NCI-H2029 treated with DMSO at 0.1 percent for 48 hours (cell line): Measurements from ENCODE around the gene OR2T35.

Experiments used
- DNase-seq: peaks from one replicate; lab custom pipeline; 2025; lab: John Stamatoyannopoulos, UW

OR2T35 gene

DNA sequence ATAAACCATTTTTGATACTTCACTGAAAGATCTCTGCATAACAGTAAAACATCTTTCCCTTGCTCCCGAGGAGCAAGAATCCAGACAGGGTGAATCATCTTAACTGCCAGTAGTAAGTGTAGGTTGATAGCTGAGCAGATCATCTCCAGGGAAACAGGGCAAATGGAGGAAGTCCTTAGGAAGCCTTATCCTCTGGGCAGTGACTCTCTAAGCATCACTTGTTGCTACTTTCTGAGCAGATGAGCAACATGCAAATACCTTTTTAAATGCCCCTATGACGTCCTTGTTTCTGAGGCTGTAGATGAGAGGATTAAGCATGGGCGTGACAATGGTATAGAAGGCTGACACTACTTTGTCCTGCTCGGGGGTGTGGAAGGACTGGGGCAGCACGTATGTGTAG is 19.1 kb downstream of the OR2T35 start:
- no peak for DNase-seq

DNA sequence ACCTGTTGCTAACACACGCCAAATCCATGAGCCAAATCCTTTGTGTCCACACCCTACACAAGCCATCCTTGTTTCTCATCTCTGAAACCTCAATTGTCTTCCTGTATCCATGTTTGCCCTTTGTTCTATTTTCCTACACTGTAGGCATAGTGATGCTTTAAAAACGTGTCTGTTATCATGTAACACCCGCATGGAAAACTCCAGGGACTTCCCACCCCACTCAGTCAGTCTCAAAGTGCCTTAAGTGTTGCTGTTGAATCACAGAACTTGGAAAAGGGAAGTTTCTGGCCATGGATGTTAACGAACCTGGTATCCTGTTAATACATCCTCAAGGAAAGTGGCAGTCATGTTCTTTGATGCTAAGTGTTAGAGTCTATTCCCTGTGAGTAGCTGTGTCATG is 19.9 kb downstream of the OR2T35 start:
- no peak for DNase-seq

DNA sequence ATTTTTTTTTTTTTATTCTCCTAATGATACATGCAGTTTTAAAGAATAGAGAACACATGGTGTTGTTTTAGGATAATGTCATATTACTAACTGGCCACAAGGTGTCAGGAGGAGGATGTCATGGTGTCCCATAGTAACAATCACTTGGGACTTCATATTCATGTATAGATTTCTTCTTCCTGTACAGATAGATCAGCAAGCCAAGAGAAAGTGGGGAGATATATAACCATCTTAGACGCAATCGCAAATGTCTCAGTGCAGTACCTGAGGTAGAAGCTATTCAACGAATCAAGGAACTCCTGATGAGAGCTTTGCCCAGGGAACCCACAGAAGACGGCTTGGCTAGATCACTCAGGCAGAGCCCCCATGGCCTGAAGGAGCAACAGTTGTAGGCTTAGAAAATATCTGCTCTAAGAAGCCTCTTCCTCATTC is 22.5 kb downstream of the OR2T35 start:
- DNase-seq, result peak; percentile 39

DNA sequence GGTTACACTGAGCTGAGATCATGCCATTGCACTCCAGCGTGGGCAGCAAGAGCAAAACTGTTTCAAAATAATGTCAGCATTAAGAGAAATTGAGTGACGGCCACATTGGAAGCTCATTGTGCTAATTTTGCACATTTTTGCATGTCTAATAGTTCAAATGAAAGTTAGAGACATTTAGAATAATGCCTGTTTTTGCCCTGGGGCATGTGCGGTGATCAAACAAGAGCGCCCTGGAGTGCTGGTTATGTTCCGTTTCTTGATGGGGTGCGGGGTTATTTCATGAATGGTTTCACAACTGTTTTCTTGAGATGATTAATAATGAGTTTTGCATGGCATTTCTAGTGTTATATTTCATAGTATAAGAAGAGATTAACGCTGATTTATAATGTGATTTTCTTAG is 23.3 kb downstream of the OR2T35 start:
- no peak for DNase-seq

DNA sequence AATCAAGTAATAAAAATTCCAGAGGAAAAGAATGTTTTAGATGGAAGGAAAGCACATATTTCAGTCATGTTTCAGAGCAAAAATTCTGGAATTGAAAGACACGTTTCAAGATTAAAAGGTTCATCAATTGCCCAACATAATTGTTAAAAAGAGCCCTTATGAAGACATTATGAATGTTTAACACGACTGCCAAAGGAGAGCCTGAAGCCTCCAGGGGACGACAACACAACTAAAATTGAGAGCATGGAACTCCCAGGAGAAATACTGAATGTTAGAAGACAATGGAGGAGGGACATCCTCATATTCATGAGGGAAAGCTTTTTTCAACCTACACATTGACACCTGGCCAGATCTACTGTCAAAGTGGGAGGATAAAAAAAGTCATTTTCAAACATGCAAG is 26.2 kb downstream of the OR2T35 start:
- peak; percentile 1 for DNase-seq

DNA sequence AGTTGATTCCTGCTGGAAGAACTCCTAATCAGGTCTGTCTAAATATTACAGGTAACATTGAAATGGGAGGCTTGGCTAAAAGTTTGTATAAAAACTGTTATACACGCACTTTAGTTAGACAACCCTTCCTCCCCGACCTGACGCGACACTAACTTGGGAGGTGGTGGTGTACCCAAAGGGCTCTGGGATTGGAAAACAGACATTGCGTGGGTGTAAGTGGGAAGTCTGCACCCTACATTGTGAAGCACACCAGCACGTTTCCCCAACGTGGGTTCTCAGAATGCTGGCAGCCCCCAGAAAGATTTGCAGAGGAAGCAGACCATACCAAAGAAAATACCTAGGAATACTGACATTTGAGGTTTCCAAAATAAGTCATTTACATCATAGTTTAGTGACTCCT is 27.0 kb downstream of the OR2T35 start:
- no peak for DNase-seq

DNA sequence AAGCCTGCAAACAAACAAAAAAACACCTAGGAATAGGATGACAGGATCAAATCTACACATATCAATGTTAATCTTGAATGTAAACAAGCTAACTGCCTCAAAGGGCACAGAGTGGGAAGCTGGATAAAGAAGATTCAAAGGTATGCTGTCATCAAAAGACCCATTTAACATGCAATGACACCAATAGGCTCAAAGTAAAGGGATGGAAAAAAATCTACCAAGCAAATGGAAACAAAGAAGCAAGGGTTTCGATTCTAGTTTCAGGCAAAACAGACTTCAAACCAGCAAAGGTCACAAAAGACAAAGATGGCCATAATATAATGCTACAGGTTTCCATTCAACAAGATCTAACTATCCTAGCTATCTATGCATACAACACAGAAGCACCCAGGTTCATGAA is 31.3 kb downstream of the OR2T35 start:
- no peak for DNase-seq

DNA sequence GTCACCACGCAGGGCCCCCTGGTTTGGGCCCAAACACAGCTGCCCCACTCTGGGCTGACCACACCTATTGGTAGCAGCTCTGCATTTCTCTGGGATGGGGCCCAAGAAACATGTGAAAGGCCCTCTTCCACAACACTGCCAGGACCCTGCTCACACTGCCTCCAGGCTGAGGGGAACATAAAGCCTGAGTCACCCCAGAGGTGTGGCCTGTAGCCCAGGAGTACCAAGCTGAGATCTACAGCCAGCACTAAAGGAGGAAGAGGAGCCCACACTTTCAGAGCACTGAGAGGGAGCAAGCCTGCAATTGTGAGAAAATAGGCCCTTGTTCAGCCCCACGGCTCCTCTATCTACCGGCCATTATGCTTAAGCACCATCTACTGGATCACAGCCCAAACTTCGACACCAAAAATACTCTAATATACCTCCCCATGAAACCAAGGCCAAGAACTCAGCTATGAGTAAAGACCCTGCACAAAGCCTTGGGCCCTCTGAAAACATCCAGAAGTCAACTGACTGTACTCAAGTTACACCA is 33.1 kb downstream of the OR2T35 start:
- DNase-seq, result no peak

DNA sequence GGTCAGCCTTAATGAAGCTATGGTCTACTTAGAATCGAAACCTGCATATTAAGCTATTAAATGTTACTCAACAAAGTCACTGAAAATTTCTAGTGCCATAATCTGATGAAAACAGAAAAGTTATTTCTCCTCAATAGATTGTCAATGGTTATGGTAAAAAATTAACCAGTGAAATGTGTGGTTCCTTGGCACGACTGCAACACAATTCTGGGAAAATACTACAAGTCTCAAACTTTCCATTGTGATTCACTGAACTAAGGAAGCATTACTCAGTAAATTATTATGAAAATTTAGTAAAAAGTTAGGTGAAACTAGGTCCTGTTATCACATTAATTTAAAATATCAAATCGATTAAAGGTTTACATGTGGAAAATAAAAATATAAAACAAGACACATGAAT is 34.8 kb downstream of the OR2T35 start:
- DNase-seq, result no peak

DNA sequence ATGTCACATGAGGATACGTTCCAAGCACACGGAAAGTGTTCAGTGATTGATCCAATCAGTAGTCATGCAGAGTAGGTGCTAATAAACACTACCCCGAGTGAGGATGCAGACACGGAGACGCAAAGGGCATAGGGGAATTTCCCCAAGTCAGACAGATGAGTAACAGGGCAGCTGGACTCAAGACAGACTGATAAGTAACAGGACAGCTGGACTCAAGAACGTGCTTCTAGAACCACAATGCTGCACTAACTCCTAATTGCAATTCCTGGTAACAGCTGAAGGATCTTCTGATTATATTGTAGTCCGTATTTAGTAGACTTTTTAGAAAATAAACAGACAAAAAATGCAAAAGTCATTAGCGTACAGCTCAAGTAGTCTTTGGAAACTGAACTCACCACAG is 45.7 kb downstream of the OR2T35 start:
- no peak for DNase-seq

DNA sequence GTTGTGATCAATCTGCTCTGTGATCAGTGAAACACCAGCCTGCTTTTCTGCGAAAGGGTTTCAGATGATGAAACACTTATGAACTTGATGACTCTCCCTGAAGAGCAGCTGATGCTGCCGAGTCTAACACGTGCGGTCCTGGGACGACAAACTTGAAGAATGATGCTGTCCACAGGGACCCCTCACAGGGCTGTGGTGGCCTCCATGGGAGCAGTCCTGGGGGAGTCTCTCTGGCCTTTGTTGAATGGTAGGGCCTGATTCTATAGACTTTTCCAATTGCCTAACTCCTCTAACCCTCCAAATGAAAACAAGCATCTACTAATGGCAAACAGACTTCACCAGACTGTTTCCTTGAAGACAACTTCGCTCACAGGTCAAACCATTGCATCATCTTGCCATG is 47.5 kb downstream of the OR2T35 start, which contains the start of gene OR2T10:
Gene OR2T10, minus strand, starts transcription at position 112 of the 400 bp plus-strand sequence. CDS start 3,932 bp downstream, outside the sequence.
- no peak for DNase-seq

DNA sequence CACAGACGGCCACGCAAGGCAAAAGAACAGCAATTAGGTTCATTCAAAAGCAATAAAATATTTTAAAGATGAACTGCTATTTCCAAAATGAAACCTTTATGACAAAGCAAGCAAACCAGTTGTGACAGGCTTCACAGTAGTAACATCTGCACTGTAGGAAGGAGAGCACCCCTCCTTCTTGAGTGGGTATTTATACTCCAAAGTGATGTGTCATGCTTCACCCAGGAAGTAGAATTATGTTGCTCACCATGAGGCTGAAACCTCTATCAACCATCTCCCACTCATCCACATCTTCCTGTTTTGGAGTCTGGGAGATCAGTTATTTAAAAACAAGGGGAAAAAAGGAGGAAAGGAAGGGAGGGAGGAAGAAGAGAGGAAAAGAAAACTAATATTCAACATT is 48.5 kb downstream of the OR2T35 start:
- DNase-seq, result no peak

DNA sequence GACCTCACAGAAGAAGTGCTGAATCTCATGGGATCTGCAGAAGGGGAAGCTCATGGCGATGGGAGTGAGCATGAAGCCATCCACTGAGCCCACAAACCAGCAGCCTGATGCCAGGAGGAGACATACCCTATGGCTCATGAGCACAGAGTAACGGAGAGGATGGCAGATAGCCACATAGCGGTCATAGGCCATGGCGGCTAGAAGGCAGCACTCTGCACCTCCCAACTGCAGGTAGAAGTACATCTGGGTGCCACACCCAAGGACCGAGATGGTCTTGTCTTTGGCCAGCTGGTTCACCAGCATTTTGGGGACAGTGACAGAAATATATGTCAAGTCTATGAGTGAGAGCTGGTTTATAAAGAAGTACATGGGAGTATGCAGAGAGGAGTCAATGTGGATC is 51.9 kb downstream of the OR2T35 start:
- no peak for DNase-seq

DNA sequence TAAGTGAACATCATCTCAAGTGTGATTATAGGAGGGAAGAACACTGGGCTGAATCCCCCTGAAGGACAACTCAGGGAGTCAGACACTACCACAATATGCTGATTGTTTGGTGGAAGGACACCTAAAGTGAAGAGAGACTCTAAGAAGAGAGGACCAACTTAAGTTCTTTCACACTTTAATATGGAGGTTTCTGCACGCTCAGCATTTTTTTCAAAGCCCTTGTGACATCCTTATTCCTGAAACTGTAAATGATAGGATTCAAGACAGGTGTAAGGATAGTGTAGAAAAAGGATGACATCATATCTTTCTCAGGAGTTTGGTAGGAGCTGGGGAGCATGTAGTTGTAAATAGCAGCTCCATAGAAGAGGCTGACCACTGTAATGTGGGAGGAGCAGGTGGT is 52.4 kb downstream of the OR2T35 start:
- no peak for DNase-seq

DNA sequence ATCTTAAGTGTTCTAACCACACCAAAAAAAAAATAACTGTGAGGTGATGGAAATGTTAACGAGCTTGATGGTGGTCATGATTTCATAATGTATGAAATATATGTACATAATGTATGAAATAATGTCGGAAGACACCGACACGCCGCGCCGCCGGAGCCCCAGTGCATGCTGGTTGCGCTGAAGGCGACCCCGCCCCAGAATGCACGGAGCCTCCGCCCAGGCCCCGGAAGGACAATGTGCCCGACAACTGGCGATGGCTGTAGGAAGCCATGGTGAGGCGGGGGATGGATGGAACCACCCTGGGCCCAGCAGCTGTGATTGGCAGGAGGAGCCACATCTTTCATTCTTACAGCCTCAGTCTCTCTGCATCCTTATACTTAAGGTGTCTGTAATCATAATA is 55.0 kb downstream of the OR2T35 start:
- DNase-seq, result no peak

DNA sequence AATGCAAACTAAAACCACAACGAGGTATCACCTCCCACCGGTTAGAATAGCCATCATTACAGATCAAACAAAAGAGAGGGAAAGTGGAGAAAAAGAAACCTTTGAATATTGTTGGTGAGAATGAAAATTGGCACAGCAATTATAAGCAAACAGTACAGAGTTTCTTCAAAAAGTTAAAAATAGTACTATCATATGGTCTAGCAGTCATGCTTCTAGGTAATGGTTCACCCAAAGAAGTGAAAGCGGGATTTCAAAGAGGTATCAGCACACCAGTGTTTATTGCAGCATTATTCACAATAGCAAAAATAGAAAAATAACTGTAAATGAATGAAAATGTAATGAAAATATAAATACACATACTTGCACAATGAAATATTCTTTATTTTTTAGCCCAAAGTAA is 55.7 kb downstream of the OR2T35 start:
- no peak for DNase-seq
